ENCODE data around the gene SRBD1.

- TF ChIP-seq, protein P1, sequence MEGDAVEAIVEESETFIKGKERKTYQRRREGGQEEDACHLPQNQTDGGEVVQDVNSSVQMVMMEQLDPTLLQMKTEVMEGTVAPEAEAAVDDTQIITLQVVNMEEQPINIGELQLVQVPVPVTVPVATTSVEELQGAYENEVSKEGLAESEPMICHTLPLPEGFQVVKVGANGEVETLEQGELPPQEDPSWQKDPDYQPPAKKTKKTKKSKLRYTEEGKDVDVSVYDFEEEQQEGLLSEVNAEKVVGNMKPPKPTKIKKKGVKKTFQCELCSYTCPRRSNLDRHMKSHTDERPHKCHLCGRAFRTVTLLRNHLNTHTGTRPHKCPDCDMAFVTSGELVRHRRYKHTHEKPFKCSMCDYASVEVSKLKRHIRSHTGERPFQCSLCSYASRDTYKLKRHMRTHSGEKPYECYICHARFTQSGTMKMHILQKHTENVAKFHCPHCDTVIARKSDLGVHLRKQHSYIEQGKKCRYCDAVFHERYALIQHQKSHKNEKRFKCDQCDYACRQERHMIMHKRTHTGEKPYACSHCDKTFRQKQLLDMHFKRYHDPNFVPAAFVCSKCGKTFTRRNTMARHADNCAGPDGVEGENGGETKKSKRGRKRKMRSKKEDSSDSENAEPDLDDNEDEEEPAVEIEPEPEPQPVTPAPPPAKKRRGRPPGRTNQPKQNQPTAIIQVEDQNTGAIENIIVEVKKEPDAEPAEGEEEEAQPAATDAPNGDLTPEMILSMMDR (IDR thresholded peaks at IDR 0.05; ENCODE audit: low read depth, low read length): peak; percentile 49
- TF ChIP-seq EZH2phosphoT487 (IDR thresholded peaks at IDR 0.05; ENCODE audit: low read depth): no peak
Observed at GRCh38 chr2:45610281-45611019, 617 bp downstream of the SRBD1 start.

All from OCI-LY3 (cell line).